DMS153 (cell line): ENCODE data around the gene DEPDC4.
"Not testable (repeated sequence)": the region's sequence is repeated elsewhere in the genome, so short reads cannot be mapped to it uniquely, and the experiment has no call there.

Source experiments
- DNase-seq: peaks from one replicate; lab custom pipeline; 2025; lab: John Stamatoyannopoulos, UW

Gene DEPDC4

GRCh38 chr12:100266835-100267602 lies at the start of gene DEPDC4, which contains the start of gene SCYL2:
Gene DEPDC4 (minus strand): TSS chr12:100267079. CDS start chr12:100267076, 3 bp downstream.
Gene SCYL2 (plus strand): TSS chr12:100267177. CDS start chr12:100282971, 15,794 bp downstream.
- DNase-seq: peak; percentile 87

DNA sequence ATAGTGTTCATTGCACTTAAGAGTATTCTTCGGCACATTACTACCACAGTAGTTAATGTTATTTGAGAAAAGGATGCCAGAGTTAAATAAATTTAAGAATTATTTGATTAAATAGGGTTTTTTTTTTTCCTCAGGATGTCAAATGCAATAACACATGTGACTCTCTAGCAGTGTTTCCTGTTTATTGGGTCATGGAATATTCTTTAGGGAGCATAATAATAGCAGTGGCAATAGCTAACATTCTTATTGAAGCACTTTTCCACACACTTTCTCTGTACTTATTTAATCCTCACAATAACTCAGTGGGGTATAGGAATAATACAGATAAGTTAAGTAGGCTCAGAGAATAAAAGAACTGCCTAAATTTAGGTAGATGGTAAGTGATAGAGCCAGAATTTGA lies 44.4 kb upstream of the DEPDC4 start:
- no peak for DNase-seq

- DNase-seq: not testable (repeated sequence)
These were observed 41.3 kb upstream of the DEPDC4 start for GRCh38 chr12:100308138-100308537.

- not testable (repeated sequence) for DNase-seq
These were observed 37.5 kb upstream of the DEPDC4 start for GRCh38 chr12:100304334-100304733.

- no peak for DNase-seq
These were observed 37.0 kb upstream of the DEPDC4 start for GRCh38 chr12:100303831-100304230.

- no peak for DNase-seq
These were observed 35.2 kb upstream of the DEPDC4 start for GRCh38 chr12:100302081-100302480.

- no peak for DNase-seq
These were observed 29.1 kb upstream of the DEPDC4 start for GRCh38 chr12:100295764-100296555.

- not testable (repeated sequence) for DNase-seq
These were observed 27.5 kb upstream of the DEPDC4 start for GRCh38 chr12:100294366-100294765.

GRCh38 chr12:100293017-100293416 lies 26.1 kb upstream of the DEPDC4 start:
- peak; percentile 3 for DNase-seq

DNA sequence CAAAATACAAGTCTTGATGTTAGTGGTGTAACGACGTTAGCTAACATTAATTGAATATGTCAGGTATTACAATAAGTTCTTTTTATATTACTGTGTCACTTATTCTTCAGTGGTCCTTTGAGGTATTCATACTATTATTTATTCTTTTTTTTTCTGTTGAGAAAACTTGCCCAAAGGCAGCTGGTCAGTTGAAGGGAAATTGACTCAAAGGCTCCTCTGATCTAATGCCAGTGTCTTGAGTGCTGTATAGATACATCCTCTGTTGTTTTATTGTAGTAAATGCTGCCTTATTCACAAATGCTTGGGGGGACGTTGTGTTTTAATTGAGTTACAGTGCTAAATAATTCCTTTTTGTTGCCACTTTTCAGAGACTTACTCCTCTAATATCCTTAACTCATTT lies 23.1 kb upstream of the DEPDC4 start:
- DNase-seq: no peak

DNA sequence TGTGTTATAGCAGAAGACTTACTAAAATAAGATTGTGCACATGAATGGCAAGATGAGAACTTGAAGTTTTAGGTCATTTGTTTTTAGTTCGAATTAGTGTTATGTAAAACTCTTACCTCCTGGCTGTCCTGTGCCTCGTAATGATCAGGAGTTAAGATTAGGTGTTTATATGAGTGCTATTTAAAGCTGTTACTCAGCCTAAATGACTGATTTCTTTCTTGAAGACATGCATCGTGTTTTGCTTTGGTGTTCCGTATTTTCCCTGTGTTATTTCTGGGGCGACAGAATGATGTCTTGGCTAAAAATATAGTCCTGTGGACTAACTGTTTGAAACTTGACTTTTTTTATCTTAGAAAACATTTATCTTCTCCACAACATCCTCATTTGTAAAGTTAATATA lies 22.2 kb upstream of the DEPDC4 start:
- DNase-seq: no peak

DNA sequence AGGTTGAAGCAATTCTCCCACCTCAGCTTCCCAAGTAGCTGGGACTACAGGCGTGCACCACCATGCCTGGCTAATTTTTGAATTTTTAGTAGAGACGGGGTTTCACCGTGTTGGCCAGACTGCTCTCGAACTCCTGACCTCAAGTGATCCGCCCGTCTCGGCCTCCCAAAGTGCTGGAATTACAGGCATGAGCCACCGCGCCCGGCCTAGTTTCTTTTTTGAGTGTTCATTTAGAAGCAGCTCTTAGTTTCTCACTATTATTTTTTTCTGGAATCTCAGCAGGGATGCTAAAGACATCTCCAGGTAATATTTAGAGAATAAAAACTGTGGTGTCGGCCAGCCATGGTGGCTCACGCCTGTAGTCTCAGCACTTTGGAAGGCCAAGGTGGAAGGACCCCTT lies 17.7 kb upstream of the DEPDC4 start:
- DNase-seq: not testable (repeated sequence)

DNA sequence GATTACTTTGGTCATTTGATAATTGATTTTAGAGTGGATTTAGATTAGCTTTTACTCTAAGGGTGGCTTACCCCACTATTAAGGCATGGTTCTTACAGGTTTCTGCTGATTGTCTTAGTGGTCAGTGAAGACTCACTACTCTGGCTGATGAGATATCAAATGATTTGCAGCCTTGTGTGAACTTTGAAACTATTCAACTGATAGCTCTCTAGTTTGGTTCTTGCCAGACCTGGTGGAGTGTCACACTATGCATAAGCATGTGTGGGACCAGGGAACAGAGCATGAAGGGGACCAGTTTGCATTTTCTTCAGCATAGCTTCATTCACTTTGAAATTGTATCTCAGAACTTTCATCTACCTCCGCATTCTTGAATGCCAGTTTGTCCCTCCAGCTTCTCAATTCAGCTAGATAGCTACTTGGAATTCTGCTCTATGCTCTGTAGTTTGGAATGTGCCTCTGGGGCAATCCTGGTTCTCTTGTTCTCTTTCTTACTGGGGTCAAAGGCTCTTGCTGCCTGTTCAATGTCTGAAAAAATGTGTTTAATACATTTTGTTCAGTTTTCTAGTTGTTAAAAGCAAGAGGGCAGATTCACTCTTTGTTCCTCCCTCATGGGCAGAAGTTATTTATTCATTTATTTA lies 12.8 kb upstream of the DEPDC4 start:
- no peak for DNase-seq

GRCh38 chr12:100279159-100279558 lies 12.3 kb upstream of the DEPDC4 start:
- no peak for DNase-seq

- no peak for DNase-seq
These were observed 7.4 kb upstream of the DEPDC4 start for GRCh38 chr12:100274291-100274690.

DNA sequence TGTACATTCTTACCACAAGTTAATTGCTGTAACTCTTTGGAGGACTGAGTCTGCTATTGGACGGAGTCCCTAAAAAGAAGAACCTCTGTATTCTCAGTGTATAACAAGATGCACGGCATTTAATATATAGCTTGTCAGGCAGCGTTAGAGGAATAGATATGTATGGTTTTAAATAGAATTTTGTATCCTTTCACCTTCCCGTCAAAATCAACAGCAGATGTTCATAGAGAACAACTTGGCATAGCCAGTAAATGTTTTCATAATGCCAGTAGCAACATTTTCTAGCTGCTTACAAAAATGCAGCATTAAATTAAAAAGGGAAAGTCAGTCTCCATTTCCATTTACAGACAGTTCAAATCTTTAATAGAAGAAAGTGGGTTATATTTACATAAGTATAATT lies 6.9 kb upstream of the DEPDC4 start:
- no peak for DNase-seq

- DNase-seq: no peak
These were observed 2.1 kb upstream of the DEPDC4 start for GRCh38 chr12:100268835-100269564.

DNA sequence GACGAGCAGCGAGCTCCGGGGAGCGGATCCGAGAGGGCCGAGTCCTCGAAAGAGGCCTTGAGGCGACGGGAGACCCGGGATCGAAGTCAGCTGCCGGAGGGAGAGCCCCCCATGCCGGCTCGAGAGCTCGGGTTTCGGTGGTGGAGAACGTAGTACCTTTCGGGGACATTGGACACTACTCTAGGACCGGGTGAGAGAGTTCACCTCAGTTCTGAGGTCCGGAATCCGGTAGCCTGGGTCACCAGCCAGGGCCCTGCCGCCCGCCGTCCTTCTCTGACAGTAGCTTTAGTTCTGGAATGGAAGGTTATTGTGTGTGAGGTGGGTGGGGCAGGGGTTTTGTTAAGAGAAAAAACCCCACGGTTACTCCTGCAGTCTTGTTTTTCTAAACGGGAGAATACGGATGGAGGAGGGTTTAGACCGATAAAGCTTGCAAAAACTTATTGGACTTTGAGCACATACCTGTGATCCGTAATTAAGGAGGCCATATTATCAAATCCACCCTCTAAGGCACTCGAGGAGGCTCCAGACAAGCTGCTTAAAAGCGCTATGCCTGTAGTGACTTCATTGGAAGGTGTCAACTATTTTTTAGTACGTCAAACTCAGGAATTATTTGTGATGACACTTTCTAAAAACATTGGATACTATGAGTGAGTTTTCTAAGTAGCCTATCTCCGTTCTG lies 863 bp upstream of the DEPDC4 start:
- DNase-seq: no peak

- DNase-seq: no peak
These were observed 369 bp downstream of the DEPDC4 start for GRCh38 chr12:100266585-100266834.

DNA sequence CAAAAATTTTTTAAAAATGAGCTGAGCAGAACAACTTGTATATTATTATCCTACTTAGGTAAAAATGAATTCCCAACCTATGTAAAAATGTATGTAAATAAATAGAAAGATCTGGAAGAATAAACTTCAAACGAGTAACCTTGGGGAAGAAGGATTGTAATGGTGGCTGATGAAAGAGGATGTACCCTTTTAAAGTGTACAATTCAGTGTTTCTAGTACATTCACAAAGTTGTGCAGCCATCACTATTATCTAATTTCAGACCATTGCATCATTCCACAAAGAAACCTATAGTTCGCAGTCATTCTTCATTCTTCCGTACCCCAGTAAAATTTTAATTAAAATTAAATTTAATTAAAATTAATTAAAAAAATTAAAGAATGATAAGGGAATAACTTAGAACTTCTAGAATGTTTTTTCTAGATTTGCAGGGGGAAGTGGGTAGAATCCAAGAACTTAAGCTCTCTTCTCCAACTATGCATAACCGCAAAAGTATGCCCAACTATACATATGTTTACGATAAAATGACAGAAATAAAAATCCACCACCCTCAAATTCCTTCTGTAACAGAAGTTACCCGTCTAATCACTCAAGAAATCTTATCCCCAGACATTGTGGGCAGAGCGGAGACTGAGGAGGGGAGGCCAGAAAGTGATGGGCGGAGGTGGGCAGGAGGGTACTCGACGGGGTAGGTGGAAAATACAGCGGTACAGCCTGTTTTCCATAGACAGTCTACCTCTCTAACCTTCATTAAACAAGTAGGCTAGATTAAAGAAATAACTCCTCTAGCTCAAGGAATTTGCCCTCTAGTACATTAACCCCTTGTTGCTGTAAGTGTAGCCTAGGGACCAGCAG lies 921 bp downstream of the DEPDC4 start:
- DNase-seq: no peak

DNA sequence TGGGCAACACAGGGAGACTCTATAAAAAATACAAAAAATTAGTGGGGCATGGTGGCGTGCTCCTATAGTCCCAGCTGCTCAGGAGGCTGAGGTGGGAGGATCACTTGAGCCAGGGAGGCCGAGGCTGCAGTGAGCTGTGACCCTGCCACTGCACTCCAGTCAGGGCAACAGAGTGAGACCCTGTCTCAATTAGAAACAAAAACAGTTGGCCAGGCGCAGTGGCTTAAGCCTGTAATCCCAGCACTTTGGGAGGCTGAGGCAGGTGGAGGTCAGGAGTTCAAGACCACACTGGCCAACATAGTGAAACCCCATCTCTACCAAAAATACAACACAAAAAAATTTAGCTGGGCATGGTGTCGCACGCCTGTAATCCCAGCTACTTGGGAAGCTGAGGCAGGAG lies 1.8 kb downstream of the DEPDC4 start:
- DNase-seq: not testable (repeated sequence)
